Mucosa of rectum (tissue), 2 donors: ENCODE results near the gene TMEM240.
"Not testable (repeated sequence)": the region's sequence is repeated elsewhere in the genome, so short reads cannot be mapped to it uniquely, and the experiment has no call there.

Experiments
- H3K27ac ChIP-seq, 2 donors: one replicate each; pipeline ENCODE4 v1.7.0; 2013; ENCODE audit warnings: inconsistent platforms in 2 of 2, low read depth in 2 of 2, low read length in 2 of 2
- H3K27me3 ChIP-seq, 2 donors: one replicate each; pipeline ENCODE4 v1.7.0; 2013; ENCODE audit warnings: low read length in 2 of 2; ENCODE audit not compliant: control insufficient read depth in 2 of 2, insufficient read depth in 2 of 2
- H3K36me3 ChIP-seq, 2 donors: one replicate each; pipeline ENCODE4 v1.7.0; 2013; ENCODE audit warnings: low read length in 2 of 2; ENCODE audit not compliant: control insufficient read depth in 2 of 2, insufficient read depth in 2 of 2
- H3K4me1 ChIP-seq, 2 donors: one replicate each; pipeline ENCODE4 v1.7.0; 2013; ENCODE audit warnings: low read length in 2 of 2, mild to moderate bottlenecking in 1 of 2; ENCODE audit not compliant: control insufficient read depth in 2 of 2, insufficient read depth in 2 of 2
- H3K4me3 ChIP-seq, 2 donors: one replicate each; pipeline ENCODE4 v1.7.0; 2013; ENCODE audit warnings: low read length in 2 of 2
- H3K9ac ChIP-seq, 2 donors: one replicate each; pipeline ENCODE4 v1.7.0; 2013; ENCODE audit warnings: low read length in 2 of 2, low read depth in 1 of 2, mild to moderate bottlenecking in 1 of 2
- H3K9me3 ChIP-seq, 2 donors: one replicate each; pipeline ENCODE4 v1.7.0; 2013; ENCODE audit warnings: low read length in 2 of 2; ENCODE audit not compliant: control insufficient read depth in 2 of 2
- donor health status: healthy.
- donor health status: Normal muscosa, but diverticular disease.

TMEM240 gene

GRCh38 chr1:1557688-1558087, 17.3 kb upstream of the TMEM240 start:
- H3K9me3 ChIP-seq, H3K27ac ChIP-seq, H3K9ac ChIP-seq, H3K4me1 ChIP-seq, H3K4me3 ChIP-seq, H3K27me3 ChIP-seq: not testable (repeated sequence)
- H3K36me3 ChIP-seq, result peaks cover 18 to 23% of the 10 kb centered on the region in 2 donors

GRCh38 chr1:1556961-1557360, 16.5 kb upstream of the TMEM240 start:
- H3K36me3 ChIP-seq, result peaks cover 10 to 16% of the 10 kb centered on the region in 2 donors
- not testable (repeated sequence) for H3K9ac ChIP-seq, H3K27ac ChIP-seq, H3K9me3 ChIP-seq, H3K27me3 ChIP-seq, H3K4me1 ChIP-seq, H3K4me3 ChIP-seq

GRCh38 chr1:1556505-1556904, 16.1 kb upstream of the TMEM240 start:
- Histone ChIP-seq H3K4me3 (no peak overlapping the region), H3K36me3 (peaks cover 6 to 11% of the 10 kb centered on the region in 2 donors), H3K27ac (no peak overlapping the region), H3K4me1 (no peaks in the 10 kb centered on the region), H3K9ac (no peak overlapping the region), H3K9me3 (no peaks in the 10 kb centered on the region), H3K27me3 (no peaks in the 10 kb centered on the region)

DNA sequence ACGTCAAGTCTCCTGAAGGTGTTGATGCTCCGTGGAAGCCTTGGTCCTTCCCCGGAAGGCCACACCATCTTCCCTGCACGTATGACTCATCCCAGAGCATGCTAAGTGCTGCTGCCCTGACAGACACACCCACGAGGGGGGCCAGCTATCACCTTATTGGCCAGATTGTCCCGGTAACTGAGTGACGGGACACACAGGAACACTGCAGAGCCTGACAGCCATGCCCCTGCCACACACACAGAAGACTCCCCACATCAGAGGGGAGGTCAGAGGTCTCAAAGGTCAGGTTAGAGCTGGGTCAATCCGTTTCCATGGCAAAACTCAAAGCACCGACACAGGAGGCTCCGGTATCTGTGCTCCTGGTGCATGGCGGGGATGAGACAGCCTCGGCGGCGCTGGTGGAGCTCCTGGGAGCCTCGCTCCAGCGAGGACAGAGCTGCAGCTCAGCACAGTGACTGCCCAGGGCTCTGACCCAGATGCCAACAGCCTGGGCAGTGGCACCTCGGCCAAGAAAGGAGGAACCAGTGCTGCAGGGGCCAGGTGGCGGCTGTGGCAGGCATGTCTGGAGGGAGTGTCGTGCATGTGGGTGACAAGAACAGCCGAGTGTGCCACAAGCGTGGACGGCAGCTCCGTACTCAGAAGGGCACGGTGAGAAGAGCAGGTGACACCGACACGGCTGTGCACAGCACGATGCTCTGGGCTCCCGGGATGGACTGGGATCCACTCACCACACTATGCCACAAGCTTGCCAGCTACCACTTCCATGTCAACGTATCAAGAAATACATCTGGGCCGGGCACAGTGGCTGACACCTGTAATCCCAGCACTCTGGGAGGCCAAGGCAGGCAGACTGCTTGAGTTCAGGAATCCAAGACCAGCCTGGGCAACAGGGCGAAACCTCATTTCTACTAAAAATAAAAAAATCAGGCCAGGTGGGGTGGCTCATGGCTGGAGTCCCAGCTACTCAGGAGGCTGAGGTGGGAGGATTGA, 14.8 kb upstream of the TMEM240 start:
- Histone ChIP-seq H3K36me3 (peaks cover 2 to 4% of the 10 kb centered on the region in 2 donors), H3K27ac (no peak overlapping the region), H3K27me3 (no peaks in the 10 kb centered on the region), H3K9ac (no peak overlapping the region), H3K4me1 (no peaks in the 10 kb centered on the region), H3K4me3 (no peak overlapping the region), H3K9me3 (no peaks in the 10 kb centered on the region)

DNA sequence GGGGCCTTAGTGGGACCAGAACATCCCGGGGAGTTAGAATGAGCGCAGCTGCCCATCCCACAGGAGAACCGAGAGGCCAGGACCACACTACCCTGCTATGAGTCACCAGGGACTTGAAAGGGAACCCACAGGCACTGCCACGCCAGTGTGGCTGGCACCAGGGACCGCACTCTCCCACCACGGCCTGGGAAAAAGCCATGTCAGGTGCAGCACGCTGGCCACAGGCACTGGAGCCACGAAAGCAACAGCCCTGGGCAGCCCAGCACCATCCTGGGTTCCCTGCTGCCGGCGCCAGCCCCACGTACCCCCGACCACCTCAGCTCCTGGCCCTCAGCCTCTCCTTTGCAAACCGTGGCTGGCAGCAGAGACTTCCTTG, 14.1 kb upstream of the TMEM240 start:
- peaks cover 0 to 3% of the 10 kb centered on the region in 2 donors for H3K36me3 ChIP-seq
- no peaks in the 10 kb centered on the region for H3K27me3 ChIP-seq
- no peaks in the 10 kb centered on the region for H3K4me1 ChIP-seq
- H3K4me3 ChIP-seq, result no peak overlapping the region
- H3K9ac ChIP-seq, result no peak overlapping the region
- no peaks in the 10 kb centered on the region for H3K9me3 ChIP-seq
- no peak overlapping the region for H3K27ac ChIP-seq

DNA sequence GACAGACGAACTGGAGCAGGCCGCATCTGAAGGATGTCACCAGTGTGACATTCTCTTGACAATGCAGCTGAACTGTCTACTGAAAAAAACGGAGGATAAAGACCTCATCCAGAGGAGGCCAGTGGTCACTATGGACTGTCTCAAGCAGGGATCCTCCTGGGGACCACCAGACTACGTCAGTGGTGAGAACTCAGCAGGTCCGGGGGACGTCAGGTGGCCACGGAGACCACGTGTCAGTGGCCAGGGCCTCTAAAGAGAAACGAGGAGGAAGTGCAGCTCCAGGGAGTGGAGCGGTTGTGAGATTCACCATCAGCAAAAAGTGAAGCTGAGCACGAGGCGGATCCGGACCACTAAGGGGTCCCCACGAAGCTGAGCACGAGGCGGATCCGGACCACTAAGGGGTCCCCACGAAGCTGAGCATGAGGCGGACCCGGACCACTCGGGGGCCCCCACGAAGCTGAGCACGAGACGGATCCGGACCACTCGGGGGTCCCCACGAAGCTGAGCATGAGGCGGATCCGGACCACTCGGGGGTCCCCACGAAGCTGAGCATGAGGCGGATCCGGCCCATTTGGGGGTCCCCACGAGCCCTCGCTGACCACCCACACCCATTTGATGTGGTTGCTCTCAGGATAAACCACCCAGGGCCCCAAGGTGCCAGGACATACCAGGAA, 13.5 kb upstream of the TMEM240 start:
- H3K9ac ChIP-seq, result no peak overlapping the region
- H3K27me3 ChIP-seq, result no peaks in the 10 kb centered on the region
- no peak overlapping the region for H3K27ac ChIP-seq
- H3K36me3 ChIP-seq, result peaks cover 0 to 3% of the 10 kb centered on the region in 2 donors
- H3K9me3 ChIP-seq, result no peaks in the 10 kb centered on the region
- H3K4me1 ChIP-seq, result no peaks in the 10 kb centered on the region
- no peak overlapping the region for H3K4me3 ChIP-seq

GRCh38 chr1:1552263-1552639, 11.8 kb upstream of the TMEM240 start:
- Histone ChIP-seq H3K36me3 (peaks cover 0 to 7% of the 10 kb centered on the region in 2 donors), H3K27me3 (no peaks in the 10 kb centered on the region), H3K27ac (no peak overlapping the region), H3K4me3 (no peak overlapping the region), H3K9ac (no peak overlapping the region), H3K9me3 (no peaks in the 10 kb centered on the region), H3K4me1 (no peaks in the 10 kb centered on the region)

GRCh38 chr1:1551524-1552262, 11.3 kb upstream of the TMEM240 start:
- no peak overlapping the region for H3K4me3 ChIP-seq
- peaks cover 3 to 7% of the 10 kb centered on the region in 2 donors for H3K36me3 ChIP-seq
- no peak overlapping the region for H3K9ac ChIP-seq
- H3K4me1 ChIP-seq, result no peaks in the 10 kb centered on the region
- no peak overlapping the region for H3K27ac ChIP-seq
- H3K27me3 ChIP-seq, result no peaks in the 10 kb centered on the region
- no peaks in the 10 kb centered on the region for H3K9me3 ChIP-seq

DNA sequence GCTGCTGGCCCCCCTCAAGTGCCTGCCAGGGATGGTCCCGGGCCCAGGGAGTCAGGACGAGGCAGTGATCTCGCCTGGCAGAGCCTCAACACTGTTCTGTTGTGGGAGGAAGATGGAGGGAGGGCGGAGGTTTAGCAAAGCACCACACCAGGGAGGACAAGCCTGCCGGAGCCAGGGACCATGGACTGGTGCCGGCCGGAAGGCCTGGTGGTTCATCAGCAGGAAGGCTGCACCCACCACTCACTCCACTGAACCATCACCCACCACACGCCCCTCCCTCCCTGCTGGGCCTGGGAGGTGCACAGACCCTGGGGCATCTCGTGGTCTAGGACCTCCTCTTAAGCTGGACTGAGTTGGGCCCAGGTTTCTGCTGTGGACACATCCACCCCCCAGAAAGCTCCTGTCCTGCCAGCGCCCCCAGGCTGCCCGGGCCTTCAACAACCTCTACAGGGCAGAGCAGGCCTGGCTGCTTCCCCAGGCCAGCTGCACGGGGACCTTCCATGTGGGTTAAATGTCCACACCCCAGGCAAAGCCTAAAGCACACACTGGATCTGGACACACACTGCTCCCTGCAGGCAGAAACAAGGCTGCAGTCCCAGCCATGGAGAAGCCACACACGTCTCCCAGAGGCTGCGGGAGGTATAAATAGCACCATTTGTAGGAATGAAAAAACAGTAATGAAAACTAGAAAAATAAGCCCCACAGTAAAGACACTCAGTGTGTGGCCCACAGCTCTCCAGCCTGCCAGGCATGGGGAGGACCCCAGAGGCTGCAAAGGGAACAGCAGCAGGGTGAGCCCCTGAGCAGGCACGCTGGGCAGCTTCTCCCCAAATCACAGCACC, 10.4 kb upstream of the TMEM240 start:
- H3K27me3 ChIP-seq, result no peaks in the 10 kb centered on the region
- peaks cover 3 to 7% of the 10 kb centered on the region in 2 donors for H3K36me3 ChIP-seq
- H3K9ac ChIP-seq, result no peak overlapping the region
- H3K4me3 ChIP-seq, result no peak overlapping the region
- no peak overlapping the region for H3K27ac ChIP-seq
- no peaks in the 10 kb centered on the region for H3K4me1 ChIP-seq
- no peaks in the 10 kb centered on the region for H3K9me3 ChIP-seq
